Adipose tissue (tissue), 3 donors: ENCODE measurements around the gene MYO5A. TPM values are rescaled to one million over a fixed set of nuclear protein-coding genes. Genes with fewer than 3 reads are reported as not detected.
"Not testable (repeated sequence)": the region's sequence is repeated elsewhere in the genome, so short reads cannot be mapped to it uniquely, and the experiment has no call there.

Source experiments
- H3K27ac ChIP-seq: one replicate; pipeline ENCODE4 v1.5.1; 2013; ENCODE audit warnings: low read depth, low read length
- WGBS, 3 donors: extraction: QIAGEN DNeasy Blood & Tissue Kit; methylation state at CpG; one replicate each; pipeline ENCODE4 v1.1.7; 2013; 5-methylcytosine and 5-hydroxymethylcytosine counted together
- polyA plus RNA-seq, 3 donors: library from polyadenylated mRNA; stranded (reverse); fragments of 200-250 nt; gene quantifications; one replicate each; pipeline ENCODE4 v1.2.3, GENCODE V29; 2013
- donor health status: healthy with polysubstance abuse.
- donor health status: Bipolar disorder and iron deficiency.
- donor health status: healthy.

The MYO5A gene
- polyA plus RNA-seq, 3 donors: 3.0 to 10.1 (median 9.1) TPM

- WGBS, 3 donors: 44 to 94% (median 87%) methylated on average over 3 of the region's 3 CpGs
- no peak overlapping the region for H3K27ac ChIP-seq
These were observed 237.9 kb downstream of the MYO5A start for GRCh38 chr15:52290800-52291199.

- no peak overlapping the region for H3K27ac ChIP-seq
- 32 to 71% (median 64%) methylated on average over 4 of the region's 4 CpGs for WGBS, 3 donors
These were observed 238.4 kb downstream of the MYO5A start for GRCh38 chr15:52290329-52290728.

GRCh38 chr15:52289629-52290081 lies 239.0 kb downstream of the MYO5A start:
- 33 to 53% (median 50%) methylated on average over 4 of the region's 4 CpGs for WGBS, 3 donors
- H3K27ac ChIP-seq: no peak overlapping the region

- 62 to 97% (median 78%) methylated on average over 5 of the region's 5 CpGs for whole genome bisulfite sequencing, 3 donors
- no peak overlapping the region for H3K27ac ChIP-seq
These were observed 239.7 kb downstream of the MYO5A start for GRCh38 chr15:52288986-52289385.

- no peak overlapping the region for H3K27ac ChIP-seq
- WGBS, 3 donors: 33 to 79% (median 73%) methylated on average over 13 of the region's 13 CpGs
These were observed 240.4 kb downstream of the MYO5A start for GRCh38 chr15:52288051-52288942.

- WGBS, 3 donors: 43 to 88% (median 82%) methylated on average over 7 of the region's 7 CpGs
- no peak overlapping the region for H3K27ac ChIP-seq
These were observed 241.6 kb downstream of the MYO5A start for GRCh38 chr15:52287114-52287513.

- 93 to 96% (median 93%) methylated on average over 11 to 31 of the region's 34 CpGs for WGBS, 3 donors
- H3K27ac ChIP-seq: not testable (repeated sequence)
These were observed 242.7 kb downstream of the MYO5A start for GRCh38 chr15:52285941-52286340.

GRCh38 chr15:52284164-52284563 lies 244.5 kb downstream of the MYO5A start:
- H3K27ac ChIP-seq: no peak overlapping the region
- 61 to 91% (median 89%) methylated on average over 3 of the region's 3 CpGs for WGBS, 3 donors

GRCh38 chr15:52283281-52283680 lies 245.4 kb downstream of the MYO5A start:
- 45 to 91% (median 88%) methylated on average over 6 of the region's 6 CpGs for WGBS, 3 donors

GRCh38 chr15:52282418-52282817 lies 246.3 kb downstream of the MYO5A start:
- 80 to 94% (median 92%) methylated on average over 14 of the region's 14 CpGs for WGBS, 3 donors
- H3K27ac ChIP-seq: no peak overlapping the region

More at GRCh38 chr15:52283281-52283680, 245.4 kb downstream of the MYO5A start:
- H3K27ac ChIP-seq: no peak overlapping the region

GRCh38 chr15:52281085-52282035 lies 247.3 kb downstream of the MYO5A start:
- 43 to 86% (median 75%) methylated on average over 10 of the region's 10 CpGs for WGBS, 3 donors
- no peak overlapping the region for H3K27ac ChIP-seq

- WGBS, 3 donors: 41 to 92% (median 86%) methylated on average over 11 of the region's 11 CpGs
- no peak overlapping the region for H3K27ac ChIP-seq
These were observed 248.2 kb downstream of the MYO5A start for GRCh38 chr15:52280326-52281084.

- WGBS, 3 donors: 80 to 92% (median 92%) methylated on average over 13 of the region's 13 CpGs
- no peak overlapping the region for H3K27ac ChIP-seq
These were observed 249.9 kb downstream of the MYO5A start for GRCh38 chr15:52278636-52279367.

GRCh38 chr15:52278135-52278534 lies 250.5 kb downstream of the MYO5A start:
- no peak overlapping the region for H3K27ac ChIP-seq
- 76 to 84% (median 78%) methylated on average over 3 of the region's 3 CpGs for WGBS, 3 donors

- H3K27ac ChIP-seq: no peak overlapping the region
- 88 to 94% (median 90%) methylated on average over 9 of the region's 9 CpGs for WGBS, 3 donors
These were observed 251.1 kb downstream of the MYO5A start for GRCh38 chr15:52277575-52277974.

GRCh38 chr15:52276256-52276770 lies 252.4 kb downstream of the MYO5A start:
- whole genome bisulfite sequencing, 3 donors: 87 to 95% (median 94%) methylated on average over 7 of the region's 7 CpGs

GRCh38 chr15:52263563-52264282 lies 265.0 kb downstream of the MYO5A start:
- H3K27ac ChIP-seq: no peak overlapping the region
- WGBS, 3 donors: 67 to 88% (median 87%) methylated on average over 11 of the region's 11 CpGs

More at GRCh38 chr15:52276256-52276770, 252.4 kb downstream of the MYO5A start:
- H3K27ac ChIP-seq: no peak overlapping the region
